Measurements from ENCODE around the gene LSAMP. TPM values are rescaled to one million over a fixed set of nuclear protein-coding genes. Genes with fewer than 3 reads are reported as not detected.

The LSAMP gene
- total and polyA plus RNA-seq, 2 donors, result 0.71 to 1.5 TPM

DNA sequence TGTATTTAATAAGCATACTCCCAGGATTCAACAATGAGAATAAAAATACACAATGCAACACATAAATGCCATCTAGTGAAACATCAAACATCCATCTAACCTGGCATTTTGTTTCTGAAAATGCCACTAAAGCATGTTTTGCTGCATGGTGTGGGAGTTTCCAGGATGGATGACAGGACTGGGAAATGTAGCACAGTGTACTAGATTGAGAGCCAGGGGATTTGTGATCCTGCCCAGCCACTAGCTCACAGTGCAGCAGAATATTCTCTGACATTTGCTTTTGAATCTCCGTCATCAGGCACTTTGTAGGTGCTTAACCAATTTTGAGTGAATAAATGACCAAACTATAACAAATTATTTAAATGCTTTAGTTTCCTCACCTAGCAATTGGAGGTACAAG, 417.1 kb downstream of the LSAMP start:
- Histone ChIP-seq H3K27ac (ENCODE audit: low read depth in 1 of 2, low read length in 1 of 2) (no peak overlapping the region), H3K4me1 (ENCODE audit: control insufficient read depth in 2 of 2, insufficient read depth in 2 of 2, low read length in 2 of 2) (no peaks in the 10 kb centered on the region), H3K9me3 (ENCODE audit: control insufficient read depth in 2 of 2, insufficient read depth in 1 of 2, low read length in 1 of 2) (no peaks in the 10 kb centered on the region), H3K27me3 (ENCODE audit: control insufficient read depth in 2 of 2, insufficient read depth in 1 of 2, low read length in 1 of 2) (no peaks in the 10 kb centered on the region), H3K36me3 (ENCODE audit: control insufficient read depth in 2 of 2, insufficient read depth in 2 of 2, low read length in 1 of 2) (no peaks in the 10 kb centered on the region), H3K4me3 (ENCODE audit: low read length in 2 of 2) (no peak overlapping the region)
- 95% methylated on average over 1 of the region's 1 CpG for WGBS
- no peak for DNase-seq (ENCODE audit: low read depth in 6 of 9, low spot score in 9 of 9)

DNA sequence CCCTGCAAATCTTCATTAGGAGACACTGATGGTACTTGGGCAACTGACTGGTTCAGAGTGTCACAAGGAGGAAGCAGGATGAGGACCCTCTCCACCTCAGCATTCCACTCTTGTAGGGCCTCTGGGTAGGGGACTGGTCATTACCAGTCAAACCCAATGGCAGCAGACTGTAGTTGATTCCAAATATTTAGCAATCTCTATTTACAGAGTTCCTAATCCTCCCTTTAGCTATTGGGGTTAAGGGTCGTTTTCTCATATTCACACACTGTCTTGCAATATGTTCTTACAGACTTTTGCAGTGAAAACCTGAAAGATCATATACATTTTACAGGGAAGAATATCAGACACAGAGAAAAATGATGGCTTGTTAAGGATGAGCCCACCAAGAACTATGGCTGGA, 424.3 kb downstream of the LSAMP start:
- Histone ChIP-seq H3K36me3 (ENCODE audit: control insufficient read depth in 2 of 2, insufficient read depth in 2 of 2, low read length in 1 of 2) (no peaks in the 10 kb centered on the region), H3K4me3 (ENCODE audit: low read length in 2 of 2) (no peak overlapping the region), H3K9me3 (ENCODE audit: control insufficient read depth in 2 of 2, insufficient read depth in 1 of 2, low read length in 1 of 2) (no peaks in the 10 kb centered on the region), H3K27me3 (ENCODE audit: control insufficient read depth in 2 of 2, insufficient read depth in 1 of 2, low read length in 1 of 2) (no peaks in the 10 kb centered on the region), H3K27ac (ENCODE audit: low read depth in 1 of 2, low read length in 1 of 2) (no peak overlapping the region), H3K4me1 (ENCODE audit: control insufficient read depth in 2 of 2, insufficient read depth in 2 of 2, low read length in 2 of 2) (no peaks in the 10 kb centered on the region)
- 97% methylated on average over 1 of the region's 1 CpG for WGBS
- DNase-seq (ENCODE audit: low read depth in 6 of 9, low spot score in 9 of 9), result no peak

DNA sequence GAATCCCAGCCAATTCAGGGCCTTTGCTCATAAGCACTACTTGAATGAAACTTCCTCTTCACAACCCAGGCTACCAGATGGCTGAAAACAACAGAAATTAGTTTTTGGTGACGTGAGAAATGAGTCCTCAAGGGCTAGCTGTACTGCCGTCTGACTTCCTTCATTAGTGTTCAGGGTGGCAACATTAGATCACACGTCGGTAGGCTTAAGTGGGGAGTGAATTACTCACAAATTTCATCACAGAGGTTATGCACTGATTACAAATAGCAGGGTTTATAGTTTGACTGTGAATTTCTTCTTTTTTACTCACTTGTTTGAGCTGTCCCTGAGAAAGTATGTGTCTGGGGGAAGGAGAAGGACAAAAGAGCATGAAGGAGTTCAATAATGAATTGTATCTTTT, 424.8 kb downstream of the LSAMP start:
- no peaks in the 10 kb centered on the region for H3K27me3 ChIP-seq (ENCODE audit: control insufficient read depth in 2 of 2, insufficient read depth in 1 of 2, low read length in 1 of 2)
- no peaks in the 10 kb centered on the region for H3K36me3 ChIP-seq (ENCODE audit: control insufficient read depth in 2 of 2, insufficient read depth in 2 of 2, low read length in 1 of 2)
- H3K4me3 ChIP-seq (ENCODE audit: low read length in 2 of 2), result no peak overlapping the region
- DNase-seq (ENCODE audit: low read depth in 6 of 9, low spot score in 9 of 9), result no peak
- no peak overlapping the region for H3K27ac ChIP-seq (ENCODE audit: low read depth in 1 of 2, low read length in 1 of 2)
- WGBS, result 21% methylated on average over 4 of the region's 4 CpGs
- H3K4me1 ChIP-seq (ENCODE audit: control insufficient read depth in 2 of 2, insufficient read depth in 2 of 2, low read length in 2 of 2), result no peaks in the 10 kb centered on the region
- no peaks in the 10 kb centered on the region for H3K9me3 ChIP-seq (ENCODE audit: control insufficient read depth in 2 of 2, insufficient read depth in 1 of 2, low read length in 1 of 2)

DNA sequence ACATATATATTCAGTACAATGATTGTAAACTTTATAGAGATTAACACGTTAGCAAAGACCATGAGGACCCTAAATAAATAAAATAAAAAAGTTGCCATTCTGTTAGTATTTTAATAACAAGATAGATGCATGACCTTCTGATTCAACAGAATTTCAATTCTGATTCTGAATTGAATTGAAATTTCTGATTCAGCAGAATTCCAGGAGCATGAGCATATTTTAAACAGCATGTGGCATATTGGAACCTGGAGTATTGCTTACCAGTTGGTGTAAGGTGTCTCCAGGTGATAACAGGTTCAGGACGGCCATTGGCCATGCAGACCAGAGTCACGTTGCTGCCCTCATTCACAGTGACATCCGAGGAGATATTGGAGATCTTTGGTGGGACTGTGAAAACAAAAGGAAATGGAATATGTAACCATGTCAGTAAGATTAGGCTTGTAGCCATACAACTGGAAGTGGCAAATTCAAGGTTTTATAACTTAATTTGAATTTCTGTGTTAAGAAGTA, 426.0 kb downstream of the LSAMP start:
- Histone ChIP-seq H3K36me3 (ENCODE audit: control insufficient read depth in 2 of 2, insufficient read depth in 2 of 2, low read length in 1 of 2) (no peaks in the 10 kb centered on the region), H3K27ac (ENCODE audit: low read depth in 1 of 2, low read length in 1 of 2) (no peak overlapping the region), H3K27me3 (ENCODE audit: control insufficient read depth in 2 of 2, insufficient read depth in 1 of 2, low read length in 1 of 2) (no peaks in the 10 kb centered on the region), H3K9me3 (ENCODE audit: control insufficient read depth in 2 of 2, insufficient read depth in 1 of 2, low read length in 1 of 2) (no peaks in the 10 kb centered on the region), H3K4me1 (ENCODE audit: control insufficient read depth in 2 of 2, insufficient read depth in 2 of 2, low read length in 2 of 2) (no peaks in the 10 kb centered on the region), H3K4me3 (ENCODE audit: low read length in 2 of 2) (no peak overlapping the region)
- WGBS, result 89% methylated on average over 4 of the region's 4 CpGs
- DNase-seq (ENCODE audit: low read depth in 6 of 9, low spot score in 9 of 9), result no peak

DNA sequence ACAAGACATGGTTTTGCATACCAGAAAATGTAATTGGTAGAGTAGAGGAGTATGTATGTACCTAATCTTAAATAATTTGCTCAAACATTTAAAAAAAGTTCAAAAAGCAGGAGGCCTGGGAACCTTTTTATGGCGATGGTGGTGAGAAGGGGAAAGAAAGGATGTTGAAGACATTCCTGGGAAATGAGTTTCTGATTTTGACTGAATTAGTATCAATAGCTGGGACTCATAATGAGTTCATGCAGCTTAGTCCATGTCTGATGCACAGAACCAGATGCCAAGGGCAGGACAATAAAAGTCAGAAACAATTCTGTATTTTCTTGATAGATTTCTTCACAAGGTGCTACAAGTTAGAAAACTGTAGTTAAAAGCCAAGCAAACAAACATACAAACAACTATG, 426.6 kb downstream of the LSAMP start:
- no peaks in the 10 kb centered on the region for H3K4me1 ChIP-seq (ENCODE audit: control insufficient read depth in 2 of 2, insufficient read depth in 2 of 2, low read length in 2 of 2)
- H3K9me3 ChIP-seq (ENCODE audit: control insufficient read depth in 2 of 2, insufficient read depth in 1 of 2, low read length in 1 of 2), result no peaks in the 10 kb centered on the region
- H3K4me3 ChIP-seq (ENCODE audit: low read length in 2 of 2), result no peak overlapping the region
- no peaks in the 10 kb centered on the region for H3K36me3 ChIP-seq (ENCODE audit: control insufficient read depth in 2 of 2, insufficient read depth in 2 of 2, low read length in 1 of 2)
- H3K27me3 ChIP-seq (ENCODE audit: control insufficient read depth in 2 of 2, insufficient read depth in 1 of 2, low read length in 1 of 2), result no peaks in the 10 kb centered on the region
- H3K27ac ChIP-seq (ENCODE audit: low read depth in 1 of 2, low read length in 1 of 2), result no peak overlapping the region
- 94% methylated on average over 1 of the region's 1 CpG for WGBS
- no peak for DNase-seq (ENCODE audit: low read depth in 6 of 9, low spot score in 9 of 9)

DNA sequence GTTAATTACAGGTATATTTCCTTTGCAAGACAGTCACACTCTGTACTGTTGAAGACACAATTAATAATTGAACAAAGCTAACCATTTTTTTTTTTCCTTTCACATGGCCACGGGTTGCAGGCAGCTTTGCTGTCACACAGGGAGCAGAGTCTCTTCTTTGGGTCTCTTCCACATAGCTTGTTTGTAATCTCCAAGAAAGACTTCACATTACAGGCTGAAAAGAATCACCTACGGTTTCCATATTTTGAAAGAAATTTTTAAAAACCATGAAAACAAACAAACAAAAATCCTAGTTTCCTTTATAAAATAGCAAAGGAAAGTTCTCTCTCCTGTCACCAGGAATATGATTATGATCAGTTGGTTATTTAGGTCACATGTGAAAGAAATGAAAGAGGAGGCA, 429.4 kb downstream of the LSAMP start:
- H3K9me3 ChIP-seq (ENCODE audit: control insufficient read depth in 2 of 2, insufficient read depth in 1 of 2, low read length in 1 of 2), result no peaks in the 10 kb centered on the region
- H3K27ac ChIP-seq (ENCODE audit: low read depth in 1 of 2, low read length in 1 of 2), result no peak overlapping the region
- no peak overlapping the region for H3K4me3 ChIP-seq (ENCODE audit: low read length in 2 of 2)
- H3K27me3 ChIP-seq (ENCODE audit: control insufficient read depth in 2 of 2, insufficient read depth in 1 of 2, low read length in 1 of 2), result no peaks in the 10 kb centered on the region
- WGBS, result 76% methylated on average over 2 of the region's 2 CpGs
- H3K4me1 ChIP-seq (ENCODE audit: control insufficient read depth in 2 of 2, insufficient read depth in 2 of 2, low read length in 2 of 2), result no peaks in the 10 kb centered on the region
- DNase-seq (ENCODE audit: low read depth in 6 of 9, low spot score in 9 of 9), result no peak
- H3K36me3 ChIP-seq (ENCODE audit: control insufficient read depth in 2 of 2, insufficient read depth in 2 of 2, low read length in 1 of 2), result no peaks in the 10 kb centered on the region

DNA sequence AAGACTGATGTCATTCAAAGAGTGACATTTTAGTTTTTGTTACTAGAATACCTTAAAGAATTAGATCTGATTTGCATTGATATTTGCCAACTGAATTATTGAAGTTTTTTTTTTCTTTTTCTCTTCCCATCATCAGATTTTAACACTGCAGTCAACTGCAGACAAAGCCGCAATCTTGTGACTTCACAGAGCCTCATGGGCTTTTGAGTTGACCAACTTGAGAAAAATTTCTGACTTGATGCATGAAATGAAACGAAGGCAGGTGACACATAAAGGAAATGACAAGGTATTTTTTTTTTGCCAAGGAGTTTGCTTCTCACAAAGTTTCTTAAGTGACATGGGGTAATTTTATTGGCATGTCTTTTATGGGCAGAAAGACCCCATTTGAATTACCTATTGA, 438.3 kb downstream of the LSAMP start:
- 60% methylated on average over 2 of the region's 2 CpGs for WGBS
- Histone ChIP-seq H3K36me3 (ENCODE audit: control insufficient read depth in 2 of 2, insufficient read depth in 2 of 2, low read length in 1 of 2) (no peaks in the 10 kb centered on the region), H3K9me3 (ENCODE audit: control insufficient read depth in 2 of 2, insufficient read depth in 1 of 2, low read length in 1 of 2) (no peaks in the 10 kb centered on the region), H3K27ac (ENCODE audit: low read depth in 1 of 2, low read length in 1 of 2) (no peak overlapping the region), H3K4me1 (ENCODE audit: control insufficient read depth in 2 of 2, insufficient read depth in 2 of 2, low read length in 2 of 2) (no peaks in the 10 kb centered on the region), H3K4me3 (ENCODE audit: low read length in 2 of 2) (no peak overlapping the region), H3K27me3 (ENCODE audit: control insufficient read depth in 2 of 2, insufficient read depth in 1 of 2, low read length in 1 of 2) (no peaks in the 10 kb centered on the region)
- no peak for DNase-seq (ENCODE audit: low read depth in 6 of 9, low spot score in 9 of 9)

DNA sequence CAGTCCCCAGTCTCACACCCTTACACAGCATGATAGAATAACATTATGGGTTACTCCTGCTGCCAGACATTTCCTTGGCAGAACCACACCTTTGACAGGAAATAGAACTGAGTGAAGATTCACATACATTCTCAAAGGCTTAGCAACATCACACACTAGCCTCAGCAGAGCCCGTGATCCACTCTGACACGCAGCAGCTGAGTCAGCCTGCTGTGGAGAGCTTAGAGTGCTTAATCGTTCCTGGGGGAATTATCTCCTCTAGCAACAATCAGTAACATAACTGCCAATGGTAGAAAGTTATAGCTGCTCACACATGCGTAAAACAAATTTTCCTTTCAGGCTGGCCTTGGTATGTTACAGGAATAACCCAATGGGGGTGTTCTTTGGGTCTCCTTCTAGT, 439.9 kb downstream of the LSAMP start:
- H3K4me1 ChIP-seq (ENCODE audit: control insufficient read depth in 2 of 2, insufficient read depth in 2 of 2, low read length in 2 of 2), result no peaks in the 10 kb centered on the region
- H3K27ac ChIP-seq (ENCODE audit: low read depth in 1 of 2, low read length in 1 of 2), result no peak overlapping the region
- WGBS, result 93% methylated on average over 4 of the region's 4 CpGs
- no peak overlapping the region for H3K4me3 ChIP-seq (ENCODE audit: low read length in 2 of 2)
- H3K9me3 ChIP-seq (ENCODE audit: control insufficient read depth in 2 of 2, insufficient read depth in 1 of 2, low read length in 1 of 2), result no peaks in the 10 kb centered on the region
- no peaks in the 10 kb centered on the region for H3K27me3 ChIP-seq (ENCODE audit: control insufficient read depth in 2 of 2, insufficient read depth in 1 of 2, low read length in 1 of 2)
- no peak for DNase-seq (ENCODE audit: low read depth in 6 of 9, low spot score in 9 of 9)
- H3K36me3 ChIP-seq (ENCODE audit: control insufficient read depth in 2 of 2, insufficient read depth in 2 of 2, low read length in 1 of 2), result no peaks in the 10 kb centered on the region

DNA sequence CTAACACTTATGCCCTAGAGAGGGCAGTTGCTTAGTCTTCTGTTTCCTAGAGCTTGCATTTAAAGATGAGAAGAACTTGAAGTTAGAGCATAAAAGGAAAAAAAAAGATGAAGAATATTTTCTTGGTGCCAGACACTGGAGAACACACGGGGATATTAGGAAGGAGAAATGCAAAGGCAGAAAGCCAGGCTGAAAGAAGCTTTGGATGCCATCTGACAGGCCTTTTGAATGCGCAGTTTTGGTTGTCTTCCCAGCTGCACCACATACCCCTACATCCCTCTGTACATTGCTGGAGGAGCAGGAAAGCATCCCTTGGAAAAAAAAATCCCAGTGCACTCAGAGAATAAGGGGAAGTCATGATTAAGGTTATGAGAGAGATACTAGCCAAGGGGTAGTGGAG, 443.1 kb downstream of the LSAMP start:
- Histone ChIP-seq H3K9me3 (ENCODE audit: control insufficient read depth in 2 of 2, insufficient read depth in 1 of 2, low read length in 1 of 2) (no peaks in the 10 kb centered on the region), H3K27me3 (ENCODE audit: control insufficient read depth in 2 of 2, insufficient read depth in 1 of 2, low read length in 1 of 2) (no peaks in the 10 kb centered on the region), H3K27ac (ENCODE audit: low read depth in 1 of 2, low read length in 1 of 2) (no peak overlapping the region), H3K4me1 (ENCODE audit: control insufficient read depth in 2 of 2, insufficient read depth in 2 of 2, low read length in 2 of 2) (no peaks in the 10 kb centered on the region), H3K4me3 (ENCODE audit: low read length in 2 of 2) (no peak overlapping the region), H3K36me3 (ENCODE audit: control insufficient read depth in 2 of 2, insufficient read depth in 2 of 2, low read length in 1 of 2) (no peaks in the 10 kb centered on the region)
- WGBS, result 90% methylated on average over 2 of the region's 2 CpGs
- DNase-seq (ENCODE audit: low read depth in 6 of 9, low spot score in 9 of 9), result no peak

DNA sequence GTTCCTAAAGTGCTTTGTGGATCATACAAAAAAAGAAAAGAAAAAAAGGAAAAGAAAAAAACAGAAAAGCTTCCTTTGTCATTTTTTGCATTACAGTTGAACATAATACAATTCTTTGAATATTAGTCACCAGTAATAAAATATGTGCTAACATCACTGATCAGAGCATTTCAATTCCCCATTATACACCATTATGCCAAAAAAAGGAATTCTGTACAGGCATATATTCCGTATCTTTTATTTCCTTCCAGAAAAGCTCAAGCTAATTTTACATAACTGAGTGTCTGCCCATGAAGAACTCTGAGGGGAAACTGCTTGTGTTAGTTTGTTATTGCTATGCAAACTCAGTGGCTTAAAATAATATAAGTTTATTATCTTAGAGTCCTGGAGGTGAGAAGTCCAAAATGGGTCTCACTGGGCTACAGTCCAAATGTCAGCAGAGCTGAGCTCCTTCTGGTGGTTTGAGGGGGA, 444.1 kb downstream of the LSAMP start:
- no peaks in the 10 kb centered on the region for H3K27me3 ChIP-seq (ENCODE audit: control insufficient read depth in 2 of 2, insufficient read depth in 1 of 2, low read length in 1 of 2)
- DNase-seq (ENCODE audit: low read depth in 6 of 9, low spot score in 9 of 9), result no peak
- 89% methylated on average over 1 of the region's 1 CpG for WGBS
- no peaks in the 10 kb centered on the region for H3K36me3 ChIP-seq (ENCODE audit: control insufficient read depth in 2 of 2, insufficient read depth in 2 of 2, low read length in 1 of 2)
- H3K4me1 ChIP-seq (ENCODE audit: control insufficient read depth in 2 of 2, insufficient read depth in 2 of 2, low read length in 2 of 2), result no peaks in the 10 kb centered on the region
- no peak overlapping the region for H3K27ac ChIP-seq (ENCODE audit: low read depth in 1 of 2, low read length in 1 of 2)
- no peak overlapping the region for H3K4me3 ChIP-seq (ENCODE audit: low read length in 2 of 2)
- no peaks in the 10 kb centered on the region for H3K9me3 ChIP-seq (ENCODE audit: control insufficient read depth in 2 of 2, insufficient read depth in 1 of 2, low read length in 1 of 2)
